GM19452 (cell line): ENCODE data around the gene NACA.
A peak's percentile ranks its signal among the peaks of the same experiment; 100 is the strongest.

Source experiments
- ATAC-seq: cut with Tn5 transposase; IDR thresholded peaks from one replicate; pipeline ENCODE4 v1.9.1; 2021; ENCODE audit not compliant: unreplicated experiment

NACA gene

DNA sequence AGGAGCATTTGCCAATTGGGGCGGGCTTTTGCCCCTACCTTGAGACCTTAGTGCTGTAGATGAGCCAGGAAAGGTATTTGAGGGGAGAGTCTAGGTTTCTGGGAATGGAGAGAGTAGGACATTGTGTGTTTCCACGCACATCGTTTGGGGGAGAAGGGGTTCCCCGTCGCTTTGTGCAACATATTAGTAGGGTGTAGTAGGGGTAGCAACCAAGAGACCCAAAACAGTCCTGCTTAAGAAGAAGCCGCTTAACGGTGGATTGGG lies 36.3 kb downstream of the NACA start:
- ATAC-seq, result no peak

DNA sequence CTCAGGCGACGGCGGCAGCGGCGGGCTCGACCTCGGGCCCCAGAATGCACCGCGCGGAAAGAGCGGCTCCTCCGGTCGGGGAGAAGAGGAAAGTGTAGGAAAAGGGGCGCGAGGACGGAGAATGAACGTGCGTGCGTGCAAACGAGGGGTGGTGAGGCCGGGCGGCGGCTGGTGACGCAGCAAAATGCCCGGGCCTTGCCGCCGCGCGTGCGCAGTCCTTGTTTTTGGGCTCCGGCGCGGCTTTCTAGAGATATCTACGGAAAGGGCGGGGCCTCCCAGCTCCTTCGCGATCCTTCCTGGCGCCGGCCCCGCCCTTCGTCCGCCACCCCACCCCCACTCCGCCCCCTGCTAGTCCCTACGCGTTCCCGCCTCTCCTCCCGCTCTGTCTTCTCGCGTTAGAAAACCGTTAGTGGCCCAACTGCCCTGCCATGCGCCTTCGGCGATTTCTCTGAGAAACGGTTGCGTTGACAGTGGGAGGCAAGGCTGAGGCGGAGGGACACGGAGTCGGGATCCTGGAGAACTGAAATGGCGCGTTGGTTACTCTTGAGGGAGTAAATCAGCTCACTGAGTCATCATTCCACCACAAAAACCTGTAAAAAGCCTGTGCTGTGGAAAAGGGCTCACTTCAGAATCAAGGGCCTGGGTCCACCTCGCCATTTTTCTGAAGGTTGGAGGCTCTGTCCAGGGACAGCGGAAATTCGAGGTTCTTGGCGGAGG lies 36.8 kb downstream of the NACA start, which contains the start of gene PTGES3:
TSS of gene PTGES3 (minus strand) at position 156 of the 717 bp plus-strand sequence. CDS start 285 bp downstream, outside the sequence.
- ATAC-seq, result peak; percentile 54

DNA sequence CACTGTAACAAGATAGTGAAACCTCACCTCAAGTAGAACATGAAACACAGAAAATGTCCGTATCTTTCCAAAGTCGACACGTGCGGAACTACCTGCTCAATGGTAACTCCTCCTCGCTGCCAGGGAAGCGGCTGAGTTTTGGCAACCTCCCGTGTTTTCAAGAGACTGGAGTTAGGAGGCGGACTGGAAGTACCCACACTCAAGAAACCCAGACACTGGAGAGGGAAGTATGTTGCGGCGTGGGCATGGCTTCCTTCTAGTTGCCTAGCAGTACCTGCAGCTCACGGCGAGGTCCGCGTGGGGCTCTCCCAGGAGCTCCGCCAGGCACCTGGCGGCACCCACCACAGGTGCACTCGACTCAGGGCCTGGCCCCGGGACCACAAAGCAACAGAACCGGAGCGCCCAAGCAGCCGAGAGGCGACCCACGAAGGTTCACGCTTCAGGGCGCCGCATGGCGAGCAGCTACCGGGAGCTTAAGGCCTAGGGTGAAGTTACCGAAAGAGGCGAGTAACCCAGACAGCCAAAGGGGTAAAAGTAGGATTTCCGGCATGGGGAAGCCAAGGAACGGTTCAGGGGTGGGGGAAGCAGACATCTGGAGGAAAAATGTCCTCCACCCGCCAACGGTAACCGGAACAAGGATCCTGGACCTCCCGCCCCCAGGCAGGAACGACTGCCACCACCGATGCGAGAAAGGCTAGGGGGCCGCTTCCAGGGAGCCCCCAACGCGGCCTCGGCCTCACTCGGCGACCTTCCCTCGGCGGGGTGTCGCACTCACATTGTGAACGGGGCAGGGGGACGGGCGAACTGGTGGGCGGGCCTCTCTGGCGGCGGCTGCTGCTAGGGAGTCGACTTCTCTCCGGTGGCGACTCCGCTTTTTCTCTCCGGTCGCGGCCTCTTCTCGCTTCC lies 37.6 kb downstream of the NACA start:
- peak; percentile 34 for ATAC-seq

DNA sequence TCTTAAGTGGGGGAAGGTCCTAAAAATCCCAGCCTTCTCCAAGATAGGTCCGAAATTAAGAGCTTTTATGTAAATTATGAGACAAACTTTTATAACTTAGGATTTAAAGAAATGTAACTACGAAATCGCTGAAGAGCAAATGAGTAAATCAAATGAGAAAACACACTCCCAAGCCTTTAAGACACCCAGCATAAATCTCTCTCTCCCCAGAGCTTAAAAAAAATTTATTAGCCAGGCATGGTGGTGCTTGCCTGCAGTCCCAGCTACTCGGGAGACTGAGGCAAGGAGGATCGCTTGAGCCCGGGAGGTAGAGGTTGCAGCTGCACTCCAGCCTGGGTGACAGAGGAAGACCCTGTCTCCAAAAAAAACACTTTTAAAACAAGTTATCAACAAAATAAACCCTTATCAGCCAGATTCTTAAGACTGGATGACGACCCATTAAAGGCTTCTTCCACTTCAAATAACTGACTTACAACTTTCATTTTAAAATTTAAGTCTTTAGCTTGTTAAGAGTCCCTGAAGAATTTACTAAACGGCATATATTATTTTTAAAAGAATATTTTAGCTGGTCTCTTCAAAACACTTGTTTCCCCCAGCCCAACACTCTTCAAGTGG lies 40.2 kb downstream of the NACA start:
- ATAC-seq, result no peak

DNA sequence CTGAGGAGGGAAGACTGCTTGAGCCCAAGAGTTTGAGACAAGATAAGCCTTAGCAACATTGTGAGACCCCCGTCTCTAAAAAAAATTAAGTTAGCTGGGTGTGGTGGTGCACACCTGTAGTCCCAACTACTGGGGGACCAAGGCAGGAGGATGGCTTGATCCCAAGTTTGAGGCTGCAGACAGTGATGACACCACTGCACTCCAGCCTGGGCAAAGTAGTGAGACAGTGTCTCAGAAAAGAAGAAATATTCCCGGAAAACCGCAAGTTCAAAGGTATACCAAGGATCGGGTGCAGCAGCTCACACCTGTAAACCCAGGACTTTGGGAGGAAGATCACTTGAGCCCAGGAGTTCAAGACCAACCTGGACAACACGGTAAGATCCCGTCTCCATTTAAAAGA lies 42.8 kb downstream of the NACA start:
- no peak for ATAC-seq

DNA sequence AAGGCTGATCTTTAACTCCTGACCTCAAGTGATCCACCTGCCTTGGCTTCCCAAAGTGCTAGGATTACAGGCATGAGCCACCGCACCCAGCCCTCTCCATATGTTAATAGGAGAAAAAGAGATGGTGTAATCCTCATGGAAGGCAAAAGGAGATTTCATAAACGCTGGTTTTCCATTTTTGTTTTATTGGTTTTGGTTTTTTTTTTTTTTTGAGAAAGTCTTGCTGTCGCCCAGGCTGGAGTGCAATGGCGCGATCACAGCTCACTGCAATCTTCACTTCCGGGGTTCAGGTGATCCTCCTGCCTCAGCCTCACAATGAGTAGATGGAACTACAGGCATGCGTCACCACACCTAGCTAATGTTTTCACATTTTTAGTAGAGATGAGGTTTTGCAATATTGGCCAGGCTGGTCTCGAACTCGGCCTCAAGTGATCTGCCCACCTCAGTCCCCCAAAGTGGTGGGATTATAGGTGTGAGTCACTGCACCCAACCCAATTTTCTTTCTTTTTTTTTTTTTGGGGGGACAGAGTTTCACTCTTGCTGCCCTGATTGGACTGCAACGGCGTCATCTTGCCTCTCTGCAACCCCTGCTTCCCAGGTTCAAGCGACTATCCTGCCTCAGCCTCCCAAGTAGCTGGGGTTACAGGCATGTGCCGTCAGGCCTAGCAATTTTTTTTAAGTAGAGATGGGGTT lies 45.1 kb downstream of the NACA start:
- ATAC-seq, result no peak

DNA sequence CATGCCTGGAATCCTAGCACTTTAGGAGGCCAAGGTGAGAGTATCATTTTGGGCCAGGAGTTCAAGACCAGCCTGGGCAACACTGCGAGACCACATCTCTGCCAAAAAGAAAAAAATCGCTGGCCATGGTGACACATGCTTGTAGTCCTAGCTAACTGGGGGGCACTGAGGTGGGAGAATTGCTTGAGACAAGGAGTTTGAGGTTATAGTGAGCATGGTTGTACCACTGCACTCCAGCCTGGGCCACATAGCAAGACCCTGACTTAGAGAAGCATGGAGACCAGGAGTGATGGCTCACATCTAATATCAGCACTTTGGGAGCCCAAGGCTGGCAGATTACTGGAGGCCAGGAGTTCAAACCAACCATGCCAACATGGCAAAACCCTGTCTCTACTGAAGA lies 46.2 kb downstream of the NACA start:
- no peak for ATAC-seq

DNA sequence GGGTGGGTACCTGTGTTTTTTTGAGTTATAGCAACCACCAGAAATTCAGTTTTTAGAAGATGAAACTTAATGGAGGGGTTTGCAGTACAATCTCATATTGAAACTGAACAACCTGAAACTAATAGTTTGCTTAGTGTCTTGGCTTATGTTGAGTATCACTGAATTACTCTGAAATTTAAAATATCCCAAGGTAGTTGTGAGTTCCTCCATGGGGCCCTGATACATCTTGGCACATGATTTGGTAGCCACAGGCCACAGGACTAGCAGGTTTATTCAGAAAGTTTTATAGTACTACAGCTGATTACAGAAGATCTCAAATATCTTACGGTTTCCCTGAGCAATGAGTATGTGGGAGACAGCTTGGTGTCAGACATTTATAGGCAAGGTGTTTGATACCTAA lies 47.4 kb downstream of the NACA start:
- no peak for ATAC-seq

DNA sequence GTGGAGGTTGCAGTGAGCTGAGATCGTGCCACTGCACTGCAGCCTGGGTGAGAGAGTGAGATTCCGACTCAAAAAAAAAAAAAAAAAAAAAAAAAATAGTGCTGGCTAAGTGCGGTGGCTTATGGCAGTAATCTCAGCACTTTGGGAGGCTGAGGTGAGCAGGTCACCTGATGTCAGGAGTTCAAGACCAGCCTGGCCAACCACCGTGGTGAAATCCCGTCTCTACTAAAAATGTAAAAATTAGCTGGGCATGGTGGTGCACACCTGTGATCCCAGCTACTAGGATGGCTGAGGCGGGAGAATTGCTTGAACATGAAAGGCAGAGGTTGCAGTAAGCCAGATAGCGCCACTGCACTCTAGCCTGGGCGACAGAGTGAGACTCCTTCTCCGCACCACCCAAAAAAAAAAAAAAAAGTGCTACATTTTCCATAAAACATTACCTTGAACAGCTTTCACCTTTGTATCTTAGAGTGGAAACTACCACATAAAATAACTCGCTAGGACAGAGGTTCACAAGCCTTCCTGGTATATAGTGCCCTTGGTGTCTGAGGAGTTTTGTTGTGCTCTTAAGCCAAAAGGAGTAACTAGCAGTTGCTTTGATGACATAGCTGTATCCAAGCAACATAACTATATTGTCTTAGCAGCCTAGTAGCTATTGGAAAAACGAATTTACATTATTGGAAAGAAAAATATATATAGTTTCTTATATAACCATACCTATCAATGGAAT lies 48.1 kb downstream of the NACA start:
- ATAC-seq, result no peak

DNA sequence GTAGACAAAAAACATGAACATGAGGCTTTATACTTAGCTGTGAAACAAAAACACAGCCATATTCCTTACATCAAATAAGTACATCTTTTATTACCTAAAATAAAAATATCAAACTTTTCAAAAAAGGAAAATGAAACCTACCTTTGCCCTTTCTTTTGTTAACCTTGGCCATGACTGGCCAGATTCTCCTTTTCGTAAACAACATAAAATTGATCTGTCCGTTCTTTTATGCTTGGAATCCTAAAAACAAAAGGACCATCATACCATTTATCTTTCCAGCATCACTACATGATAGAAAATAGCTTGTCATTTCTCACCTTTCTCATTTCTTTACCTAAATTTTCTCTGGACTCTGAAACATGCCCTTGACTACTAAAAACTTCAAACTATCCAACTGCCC lies 53.5 kb downstream of the NACA start:
- no peak for ATAC-seq

DNA sequence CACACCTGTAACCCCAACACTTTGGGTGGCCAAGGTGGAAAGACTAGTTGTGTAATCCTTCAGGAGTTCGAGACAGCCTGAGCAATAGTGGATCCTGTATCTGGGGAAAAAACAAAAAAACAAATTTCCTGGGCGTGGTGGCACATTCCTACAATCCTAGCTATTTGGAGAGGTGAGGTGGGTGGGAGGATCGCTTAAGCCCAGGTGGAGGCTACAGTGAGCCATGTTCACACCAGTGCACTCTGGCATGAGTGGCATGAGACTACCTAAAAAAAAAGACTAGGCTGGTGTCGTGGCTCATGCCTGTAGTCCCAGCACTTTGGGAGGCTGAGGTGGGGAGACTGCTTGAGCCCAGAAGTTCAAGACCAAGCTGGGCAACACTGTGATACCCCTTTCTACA lies 54.3 kb downstream of the NACA start:
- ATAC-seq, result no peak

DNA sequence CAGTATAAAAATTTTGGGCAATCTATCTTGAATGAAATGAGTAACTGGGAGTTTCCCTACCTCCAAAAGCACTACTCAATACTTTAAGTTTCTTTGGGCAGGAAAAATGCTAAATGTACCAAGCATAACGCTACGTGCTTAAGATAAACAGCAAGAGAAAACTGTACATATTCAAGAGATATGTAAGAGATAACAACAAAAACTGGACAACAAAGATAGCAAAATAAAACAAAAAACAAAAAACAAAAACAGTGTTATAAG lies 57.0 kb downstream of the NACA start:
- ATAC-seq, result no peak
